HG03378 (cell line): ENCODE data around the gene AGPAT4.
"Not testable (repeated sequence)": the region's sequence is repeated elsewhere in the genome, so short reads cannot be mapped to it uniquely, and the experiment has no call there.

Experiments used
- ATAC-seq: cut with Tn5 transposase; IDR thresholded peaks from one replicate; pipeline ENCODE4 v1.9.1; 2021; ENCODE audit warnings: mild to moderate bottlenecking, moderate library complexity; ENCODE audit not compliant: unreplicated experiment

Gene AGPAT4

DNA sequence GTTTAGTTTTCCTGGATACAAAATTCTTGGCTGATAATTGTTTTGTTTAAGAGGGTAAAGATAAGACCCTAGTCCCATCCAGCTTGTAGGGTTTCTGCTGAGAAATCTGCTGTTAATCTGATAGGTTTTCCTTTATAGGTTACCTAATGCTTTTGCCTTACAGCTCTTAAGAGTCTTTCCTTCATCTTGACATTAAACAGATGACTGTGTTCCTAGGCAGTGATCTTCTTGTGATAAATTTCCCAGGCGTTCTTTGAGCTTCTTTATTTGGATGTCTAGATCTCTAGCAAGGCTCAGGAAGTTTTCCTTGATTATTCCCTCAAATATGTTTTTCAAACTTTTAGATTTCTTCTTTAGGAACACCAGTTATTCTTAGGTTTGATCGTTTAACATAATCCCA, 148.3 kb downstream of the AGPAT4 start:
- no peak for ATAC-seq

DNA sequence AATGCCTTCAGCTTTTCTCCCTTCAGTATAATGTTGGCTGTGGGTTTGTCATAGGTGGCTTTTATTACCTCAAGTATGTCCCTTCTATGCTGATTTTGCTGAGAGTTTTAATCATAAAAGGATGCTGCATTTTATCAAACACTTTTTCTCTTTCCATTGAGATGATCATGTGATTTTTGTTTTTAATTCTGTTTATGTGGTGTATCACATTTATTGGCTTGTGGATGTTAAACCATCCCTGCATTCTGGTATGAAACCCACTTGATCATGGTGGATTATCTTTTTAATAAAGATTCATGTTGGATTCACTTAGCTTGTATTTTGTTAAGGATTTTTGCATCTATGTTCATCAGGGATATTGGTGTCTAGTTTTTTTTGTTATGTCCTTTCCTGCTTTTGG, 150.5 kb downstream of the AGPAT4 start:
- ATAC-seq: not testable (repeated sequence)

DNA sequence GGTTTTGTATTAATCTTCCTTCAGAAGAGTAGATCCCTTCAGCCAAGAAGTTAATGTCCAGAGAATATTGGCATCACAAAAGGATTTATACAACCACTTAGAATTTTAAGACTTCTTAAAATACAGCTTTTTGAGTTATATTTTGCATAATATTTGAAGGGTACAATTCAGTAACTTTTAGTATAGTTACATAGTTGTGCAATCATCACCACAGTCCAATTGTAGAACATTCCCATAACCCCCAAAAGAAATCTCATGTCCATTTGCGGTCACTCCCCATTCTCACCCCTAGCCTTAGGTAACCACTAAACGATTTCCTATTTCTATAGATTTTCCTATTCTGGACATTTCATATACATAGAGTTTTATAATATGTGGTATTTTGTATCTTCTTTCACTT, 155.9 kb downstream of the AGPAT4 start:
- no peak for ATAC-seq

DNA sequence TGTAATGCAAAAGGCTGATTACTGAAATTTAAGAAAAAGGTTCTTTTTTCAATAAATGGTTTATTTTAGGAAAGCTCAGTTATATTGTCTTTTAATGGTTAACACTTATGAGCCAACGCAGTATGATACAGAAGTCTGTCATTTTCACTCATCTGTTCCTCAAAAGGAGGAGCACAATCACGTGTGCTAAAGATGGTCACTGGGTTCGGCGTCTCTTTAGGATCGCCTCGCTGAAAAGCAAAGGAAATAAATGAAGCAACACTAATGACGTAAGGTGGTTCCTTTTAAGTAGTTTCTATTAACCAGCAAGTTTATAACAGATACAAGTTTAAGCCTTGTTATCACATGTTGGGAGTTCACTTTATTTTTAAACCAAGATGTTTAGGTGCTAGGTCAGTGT, 156.6 kb downstream of the AGPAT4 start:
- no peak for ATAC-seq

DNA sequence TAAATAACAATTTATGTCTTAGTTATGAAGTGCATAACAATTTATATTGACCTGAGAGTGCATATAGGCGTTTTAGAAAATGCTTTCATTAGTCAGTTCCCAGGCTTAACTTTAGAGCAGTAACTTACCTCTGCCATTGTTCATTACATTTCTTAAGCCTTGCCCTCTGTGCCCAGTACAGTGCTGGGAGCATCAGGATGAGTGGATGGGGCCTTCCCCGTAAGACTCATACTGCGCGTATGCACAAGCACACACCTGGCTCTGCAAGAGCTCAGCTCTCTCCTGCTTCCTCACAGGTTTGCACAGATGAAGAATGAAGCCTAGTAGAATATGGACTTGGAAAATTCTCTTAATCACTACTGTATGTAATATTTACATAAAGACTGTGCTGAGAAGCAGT, 157.3 kb downstream of the AGPAT4 start:
- ATAC-seq: no peak

DNA sequence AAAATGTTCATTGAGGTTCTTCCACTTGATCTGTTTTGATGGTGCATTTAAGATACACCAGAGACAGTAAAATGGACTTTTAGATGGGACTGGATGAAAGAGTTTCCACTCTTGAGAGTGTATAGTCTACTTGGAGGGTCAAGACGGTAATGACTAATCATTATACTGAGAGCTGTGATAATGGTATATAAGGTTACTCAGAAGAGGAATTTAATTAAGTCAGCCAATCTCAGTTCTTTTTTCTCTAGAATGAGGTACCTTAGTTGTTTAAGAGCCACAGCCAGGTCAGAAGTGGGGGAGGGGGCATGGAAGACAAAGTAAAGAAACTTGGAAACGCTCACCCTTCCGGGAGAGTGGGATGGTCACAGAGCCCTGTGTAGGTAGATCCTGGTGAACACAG, 158.4 kb downstream of the AGPAT4 start:
- no peak for ATAC-seq

DNA sequence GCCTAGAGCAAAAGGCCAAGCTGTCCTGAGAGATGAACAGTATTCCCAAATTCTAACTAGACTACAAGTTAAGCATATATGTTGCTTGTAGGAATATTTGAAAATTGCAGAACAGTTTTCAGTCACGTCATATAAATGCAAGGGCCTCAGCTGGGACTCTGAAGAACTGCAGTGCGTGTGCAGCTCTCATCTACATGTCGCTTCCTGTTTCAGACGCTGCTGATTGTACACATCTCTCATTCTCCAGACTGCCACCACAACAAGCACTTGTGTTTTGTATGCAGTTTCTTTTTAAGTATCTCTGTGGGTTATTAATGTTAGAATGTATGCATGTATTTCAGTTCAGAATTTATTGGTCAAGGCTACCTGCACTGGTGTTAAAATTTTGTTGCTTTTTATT, 162.6 kb downstream of the AGPAT4 start:
- no peak for ATAC-seq

DNA sequence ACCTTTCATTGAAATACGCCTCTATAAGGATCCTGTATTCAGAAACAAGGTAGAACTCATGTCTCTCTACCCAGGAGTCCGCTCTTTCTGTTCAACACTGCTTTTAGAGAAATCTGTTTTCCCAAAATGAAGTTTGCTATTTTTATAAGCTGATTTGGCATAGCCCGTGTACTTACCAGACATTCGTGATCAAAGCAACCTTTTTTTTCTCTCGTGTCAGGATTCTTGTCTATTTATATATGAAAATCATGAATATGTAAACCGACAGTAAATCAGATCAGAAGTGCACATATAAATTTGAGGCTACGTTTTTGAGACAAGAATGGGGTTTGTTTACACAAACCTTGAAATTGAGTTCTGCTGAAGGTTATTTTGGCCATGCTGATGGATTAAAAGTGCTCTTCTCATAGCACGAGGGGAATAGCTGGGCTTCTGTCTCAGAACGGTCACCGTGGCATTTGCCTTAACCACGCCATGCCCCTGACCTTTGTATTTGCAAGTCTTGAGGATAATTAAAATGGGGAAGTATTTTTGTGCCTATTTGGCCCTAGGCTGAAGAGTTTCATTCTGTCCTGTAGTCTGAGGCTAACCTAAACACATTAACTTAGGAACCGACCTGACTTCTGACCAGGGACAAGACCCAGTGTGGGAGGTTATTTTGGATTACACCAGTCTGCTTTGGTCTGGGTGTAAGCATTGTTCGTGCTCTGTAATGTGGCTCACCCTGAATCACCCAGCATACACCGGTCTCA, 163.7 kb downstream of the AGPAT4 start:
- ATAC-seq: no peak

DNA sequence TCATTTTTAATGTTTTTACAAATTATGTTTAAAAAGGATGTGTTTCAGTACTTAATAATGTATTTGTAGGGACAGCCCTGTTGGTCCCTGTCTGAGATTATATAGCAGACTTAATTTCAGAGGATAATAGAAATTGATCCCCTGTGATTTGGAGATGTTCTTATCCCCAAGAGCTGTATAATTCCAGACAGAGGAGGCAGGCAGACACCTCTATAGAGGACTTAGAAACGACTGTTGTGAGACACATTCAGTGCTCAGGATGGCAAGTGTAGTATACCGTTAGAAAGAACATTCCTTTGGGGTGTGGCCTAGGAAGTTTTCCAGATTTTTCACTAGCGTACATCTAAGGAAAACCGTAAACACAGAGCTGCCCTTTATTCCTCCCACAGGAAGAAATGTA, 164.5 kb downstream of the AGPAT4 start:
- no peak for ATAC-seq

DNA sequence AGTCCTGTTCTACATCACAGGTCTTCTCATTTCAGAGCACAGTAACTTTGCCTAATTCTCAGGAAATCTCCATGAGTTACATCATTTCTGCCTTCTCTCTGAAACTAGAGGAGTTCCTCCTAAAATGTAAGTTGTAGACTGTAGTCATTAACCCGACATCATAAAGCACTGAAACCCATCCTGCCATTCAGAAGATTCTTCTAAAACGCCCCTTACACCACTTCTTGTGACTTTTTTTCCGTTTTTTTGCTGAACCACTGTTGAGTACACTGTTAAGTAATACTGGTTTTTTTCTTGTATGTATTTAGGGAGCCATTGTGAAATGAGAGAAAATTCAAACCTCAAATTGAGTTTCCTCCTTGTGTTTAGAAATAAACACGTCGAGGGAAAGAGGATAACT, 164.9 kb downstream of the AGPAT4 start:
- no peak for ATAC-seq

DNA sequence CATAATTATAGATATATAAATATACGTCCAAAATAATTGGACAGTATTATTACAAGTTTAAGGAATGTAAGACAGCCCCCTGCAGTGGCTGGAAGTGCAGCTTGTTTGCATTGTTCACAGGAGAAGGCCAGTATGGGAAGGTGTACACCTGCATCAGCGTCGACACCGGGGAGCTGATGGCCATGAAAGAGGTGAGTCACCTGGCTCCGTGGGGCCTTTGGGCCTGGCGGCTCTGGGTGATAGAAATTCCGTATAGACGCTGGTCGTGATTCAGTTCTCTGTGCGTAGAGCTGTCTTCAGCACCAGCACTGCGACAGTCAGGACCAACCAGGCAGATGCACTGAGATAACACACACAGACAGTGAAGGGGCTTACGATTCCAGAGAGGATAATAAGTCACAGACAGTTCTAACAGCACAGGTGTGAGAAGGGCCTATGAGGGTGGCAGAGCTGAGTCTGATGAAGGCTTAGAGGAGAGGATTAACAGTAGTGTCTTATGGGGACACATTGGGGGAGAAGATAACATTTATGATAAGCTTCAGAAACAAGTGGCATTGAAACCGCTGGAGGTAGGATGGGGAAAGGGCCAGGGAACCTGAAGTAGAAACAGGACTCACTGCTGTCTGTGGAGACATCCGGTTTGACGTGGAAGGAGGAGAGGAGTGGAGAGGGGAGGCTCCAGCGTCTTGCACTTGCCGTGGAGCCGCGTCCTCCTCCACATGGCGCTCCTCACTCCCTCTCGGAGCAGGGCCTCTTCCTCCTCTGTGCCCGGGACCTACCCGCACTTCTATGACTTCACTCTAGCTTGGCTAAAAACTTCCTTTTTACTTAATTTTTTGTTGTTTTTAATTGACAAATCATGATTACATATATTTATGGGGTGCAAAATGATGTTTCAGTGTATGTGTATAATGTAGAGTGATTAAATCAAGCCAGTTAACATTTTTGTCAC, 165.8 kb downstream of the AGPAT4 start:
- ATAC-seq: no peak

DNA sequence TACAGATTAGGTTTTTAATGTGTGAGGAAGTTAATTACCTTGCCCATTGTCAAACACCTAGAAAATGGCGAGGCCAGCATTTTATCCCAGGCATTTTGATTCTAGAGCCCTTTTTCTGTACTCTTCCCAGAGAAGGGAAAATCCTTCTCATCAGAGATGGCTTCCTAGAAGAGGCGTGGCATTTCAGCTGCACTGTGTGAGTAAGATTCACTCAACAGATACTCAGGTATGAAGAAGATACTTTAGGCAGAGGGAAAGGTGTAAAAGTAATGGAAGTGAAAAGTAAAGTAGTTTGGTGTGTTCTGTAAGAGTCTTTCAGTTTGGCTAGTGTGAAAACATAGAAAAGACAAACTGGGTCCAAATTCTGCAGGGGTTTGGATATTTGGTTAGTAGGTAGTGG, 168.5 kb downstream of the AGPAT4 start:
- no peak for ATAC-seq

DNA sequence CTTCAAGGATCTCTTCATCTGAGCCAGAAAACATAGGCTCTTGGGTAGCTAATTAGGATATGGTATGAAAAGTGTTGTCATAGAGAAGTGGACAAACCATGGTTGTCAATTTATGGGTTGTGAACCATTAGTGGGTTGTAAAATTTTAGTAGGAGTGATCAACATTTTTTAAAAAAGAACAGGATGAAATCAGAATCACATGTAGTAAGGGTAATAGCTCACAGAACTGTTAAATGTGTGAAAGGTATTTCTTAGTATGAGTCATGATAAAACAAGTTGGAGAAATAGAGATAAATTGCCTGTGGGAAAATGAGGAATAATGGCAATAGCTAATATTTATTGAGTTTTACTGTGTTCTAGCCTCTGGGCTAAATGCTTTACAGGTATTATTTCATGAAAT, 168.9 kb downstream of the AGPAT4 start:
- ATAC-seq: no peak

DNA sequence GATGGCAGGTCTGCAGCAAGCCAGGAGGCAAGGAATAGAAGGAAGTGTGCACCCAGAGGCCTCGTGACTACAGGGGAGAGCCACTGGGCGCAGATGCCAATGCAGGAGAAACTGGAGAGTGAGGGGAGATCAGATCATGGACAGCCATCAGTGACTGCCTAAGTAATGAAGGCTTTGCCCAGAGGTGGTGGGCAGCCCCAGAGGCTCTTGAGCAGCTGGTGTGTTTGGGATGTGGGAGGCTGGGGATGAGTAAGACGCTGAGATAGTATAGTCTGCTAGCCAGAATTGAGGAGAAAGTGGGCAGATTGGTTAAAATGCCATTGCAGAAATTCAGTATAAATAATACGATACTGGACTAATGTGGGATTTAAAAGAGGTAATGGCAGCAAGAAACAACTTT, 170.4 kb downstream of the AGPAT4 start:
- ATAC-seq: no peak

DNA sequence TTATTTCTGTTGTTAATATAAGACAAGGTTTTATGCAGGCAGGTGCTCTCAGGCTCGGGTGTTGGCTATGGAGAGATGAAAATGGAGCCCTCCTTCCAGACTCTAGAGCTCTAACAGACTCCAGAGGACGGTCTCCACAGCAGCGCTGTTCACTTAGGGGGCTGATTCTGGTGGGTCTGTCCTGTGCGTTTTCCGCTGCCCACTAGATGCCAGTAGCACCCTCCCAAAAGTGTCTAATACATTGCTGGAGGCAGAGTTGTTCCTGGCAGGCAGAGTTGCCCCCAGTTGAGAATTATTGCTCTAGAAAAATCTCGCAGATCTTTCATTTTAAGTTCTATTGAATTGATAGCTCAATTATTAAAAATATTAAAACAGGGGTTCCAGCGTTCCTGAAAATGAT, 172.3 kb downstream of the AGPAT4 start:
- no peak for ATAC-seq

DNA sequence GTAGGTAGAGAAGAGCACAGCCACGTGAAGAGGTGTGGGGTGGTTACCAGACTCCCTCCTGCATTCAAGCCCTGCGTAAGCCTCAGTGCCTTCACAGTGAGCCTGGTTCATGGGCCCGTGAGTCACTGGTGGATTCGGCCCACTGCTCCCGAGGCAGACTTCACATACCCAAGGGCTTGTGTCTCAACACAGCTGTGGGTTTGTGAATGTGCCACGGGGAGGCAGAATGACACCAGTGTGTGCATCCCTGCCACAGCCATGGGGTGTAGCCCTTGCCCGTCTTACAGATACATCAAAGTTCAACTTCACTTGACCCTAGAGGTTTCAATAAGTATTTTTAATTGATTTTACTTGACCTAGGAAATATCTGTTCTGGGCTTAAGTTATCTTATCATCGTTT, 173.8 kb downstream of the AGPAT4 start:
- ATAC-seq: no peak

DNA sequence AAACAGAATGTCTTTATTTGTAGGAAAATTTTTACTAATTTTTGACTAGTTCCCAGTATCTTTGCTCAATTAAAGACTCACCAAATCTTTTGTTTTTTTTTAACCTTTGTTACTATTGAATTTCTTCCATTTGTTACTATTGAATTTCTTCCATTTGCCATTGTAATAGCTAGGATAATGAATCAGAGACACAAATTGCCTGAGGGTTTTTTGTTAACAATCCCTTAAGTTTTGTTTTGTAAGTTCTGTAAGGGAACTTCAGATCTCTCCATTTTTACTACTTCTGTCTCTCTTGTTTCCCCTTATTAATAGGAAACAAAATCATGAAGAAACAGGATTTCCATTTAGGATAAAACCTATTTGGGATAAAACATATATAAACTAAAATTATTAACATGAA, 177.9 kb downstream of the AGPAT4 start:
- ATAC-seq: no peak

DNA sequence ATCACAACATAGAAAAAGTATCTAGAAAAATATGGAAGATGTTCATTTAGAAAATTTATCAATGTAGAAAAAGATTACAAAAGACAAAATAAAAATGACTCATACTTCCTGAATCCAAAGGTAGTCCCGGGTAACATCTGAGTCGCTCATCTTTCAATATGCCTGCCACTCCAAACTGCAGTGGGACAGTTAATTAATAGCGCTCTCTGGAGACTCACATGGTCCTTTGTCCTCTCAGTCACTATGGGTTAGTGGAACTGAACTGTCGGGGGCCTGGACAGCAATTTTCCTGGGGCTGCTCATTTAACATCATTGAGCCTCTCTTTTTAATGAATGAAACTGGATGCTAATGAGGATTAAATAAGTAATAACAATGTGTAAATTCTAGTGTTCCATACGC, 178.9 kb downstream of the AGPAT4 start:
- no peak for ATAC-seq

DNA sequence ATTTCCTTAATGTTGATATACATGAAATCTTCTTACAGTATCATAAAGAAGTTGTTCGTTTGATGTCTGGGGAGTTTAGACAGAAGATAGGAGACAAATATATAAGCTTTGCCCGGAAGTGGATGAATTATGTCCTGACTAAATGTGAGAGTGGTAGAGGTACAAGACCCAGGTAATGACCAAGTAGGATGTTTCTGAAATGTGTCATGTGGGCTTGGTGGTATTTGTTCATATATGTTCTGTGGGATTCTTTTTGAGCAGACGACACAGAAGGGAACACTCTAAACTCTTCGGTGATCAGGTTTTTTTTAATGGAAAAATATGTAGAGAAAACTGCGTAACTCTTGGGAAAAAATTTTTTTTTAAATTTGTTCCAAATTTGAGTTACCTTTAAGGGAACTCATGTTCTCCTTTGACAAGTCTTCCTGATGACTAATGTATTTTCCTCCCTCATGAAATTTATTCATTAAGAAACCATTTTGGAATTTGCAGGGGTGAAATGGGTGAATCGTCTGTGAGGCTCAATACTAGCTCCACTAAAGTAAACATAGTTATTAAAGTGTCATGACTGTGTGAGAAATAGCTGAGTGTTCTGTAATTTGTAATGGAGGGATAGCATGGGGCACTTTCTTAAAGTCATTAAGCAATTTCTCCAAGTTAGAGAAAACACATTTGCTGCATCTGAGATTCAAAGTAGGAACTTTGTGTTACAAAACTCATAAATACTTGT, 181.7 kb downstream of the AGPAT4 start:
- ATAC-seq: no peak

DNA sequence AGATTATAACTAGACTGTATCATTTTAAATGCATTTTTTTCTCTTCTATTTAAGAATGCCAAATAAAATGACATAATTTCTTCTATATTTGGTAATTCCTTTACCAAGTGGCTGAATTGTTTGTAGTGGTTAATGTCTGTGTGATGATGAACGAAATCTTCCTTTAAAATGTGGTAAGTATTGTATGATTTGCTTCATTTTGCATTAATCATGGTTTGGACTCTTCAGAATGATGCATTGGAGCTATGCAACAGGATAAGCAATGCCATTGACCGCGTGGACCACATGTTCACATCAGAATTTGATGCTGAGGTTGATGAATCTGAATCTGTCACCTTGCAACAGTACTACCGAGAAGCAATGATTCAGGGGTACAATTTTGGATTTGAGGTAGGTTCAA, 182.7 kb downstream of the AGPAT4 start:
- no peak for ATAC-seq

DNA sequence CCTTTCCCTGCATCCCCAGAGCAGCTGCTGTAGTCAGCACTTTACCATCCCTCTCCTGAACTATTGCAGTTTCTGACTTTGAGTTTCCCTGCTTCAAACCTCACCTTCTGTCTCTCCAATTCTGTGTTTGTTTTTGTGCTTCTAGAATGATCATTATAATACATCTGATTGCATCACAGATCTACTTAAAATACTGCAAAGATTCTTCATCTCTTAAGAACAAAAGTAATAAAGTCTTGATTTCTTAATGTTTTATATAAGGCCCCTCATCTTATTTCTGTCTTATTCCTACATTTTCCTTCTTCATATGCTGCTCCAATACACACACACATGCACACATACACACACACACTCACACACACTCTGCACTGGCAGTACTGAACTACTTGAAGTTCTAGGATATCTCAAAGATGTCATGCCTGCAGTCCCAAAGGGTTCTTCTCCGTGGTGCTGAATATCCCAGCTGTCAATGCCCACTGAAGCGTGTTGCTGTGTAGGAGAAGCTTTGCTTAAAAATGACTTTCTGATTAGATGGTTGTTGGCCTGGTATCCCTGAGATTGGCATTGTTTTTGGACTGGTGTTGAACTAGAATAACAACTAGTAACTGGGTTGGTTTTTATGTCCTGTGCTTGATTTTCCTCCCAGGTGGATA, 185.1 kb downstream of the AGPAT4 start:
- ATAC-seq: no peak
